Upper lobe of left lung (tissue), 6 donors: ENCODE results near the gene FABP6. TPM values are rescaled to one million over a fixed set of nuclear protein-coding genes. Genes with fewer than 3 reads are reported as not detected.

Experiments used
- ATAC-seq, 2 donors: fragments of 200-7000 bp; cut with Tn5 transposase; one replicate each; pipeline ENCODE4 v1.9.1; 2022; ENCODE audit warnings: mild to moderate bottlenecking in 2 of 2, moderate library complexity in 2 of 2; ENCODE audit not compliant: low FRiP score in 2 of 2
- DNase-seq, 2 donors: peaks; one replicate each; pipeline ENCODE4 v3.0.0-alpha.2; 2019 to 2020
- H3K27ac ChIP-seq, 4 donors: fragments of 200-600 bp; sonication (generic); one replicate each; pipeline ENCODE4 v1.5.1; 2016 to 2019
- H3K27me3 ChIP-seq, 4 donors: fragments of 200-600 bp; sonication (generic); one replicate each; pipeline ENCODE4 v1.5.1; 2017 to 2019
- H3K36me3 ChIP-seq, 4 donors: fragments of 200-600 bp; sonication (generic); one replicate each; pipeline ENCODE4 v1.5.1; 2016 to 2019
- H3K4me1 ChIP-seq, 4 donors: fragments of 200-600 bp; sonication (generic); one replicate each; pipeline ENCODE4 v1.5.1; 2018 to 2019
- H3K4me3 ChIP-seq, 4 donors: fragments of 200-600 bp; sonication (generic); one replicate each; pipeline ENCODE4 v1.5.1; 2017 to 2019; ENCODE audit warnings: mild to moderate bottlenecking in 2 of 4, moderate library complexity in 1 of 4
- H3K9me3 ChIP-seq, 4 donors: fragments of 200-600 bp; sonication (generic); one replicate each; pipeline ENCODE4 v1.5.1; 2018 to 2019
- EP300 ChIP-seq, 4 donors: sonication (generic); formaldehyde crosslinking; IDR thresholded peaks; one replicate each; pipeline ENCODE4 v1.5.1; 2017; ENCODE audit warnings: antibody characterized with exemption in 4 of 4, control low read depth in 2 of 4
- POLR2A ChIP-seq, 4 donors: fragments of 450-650 bp; IDR thresholded peaks; one replicate each; pipeline ENCODE4 v1.5.1; 2016 to 2017; ENCODE audit warnings: antibody characterized with exemption in 4 of 4, mild to moderate bottlenecking in 2 of 4
- POLR2AphosphoS5 ChIP-seq, 2 donors: sonication (generic); formaldehyde crosslinking; IDR thresholded peaks; one replicate each; pipeline ENCODE4 v1.5.1; 2017; ENCODE audit warnings: antibody characterized with exemption in 2 of 2
- WGBS, 2 donors: methylation state at CpG; one replicate each; pipeline ENCODE4 v1.1.5; 2017 to 2018; 5-methylcytosine and 5-hydroxymethylcytosine counted together
- total RNA-seq, 6 donors: library from RNA; depleted of rRNA in 4 of 6; stranded (reverse); fragments of >200 nt in 4 of 6; gene quantifications; one replicate each; pipeline versions ENCODE4 v1.1.0 to v1.2.1, GENCODE V29; 2016 to 2021
- TF ChIP-seq, protein P1 (sequence below), 6 experiments: fragments of 450-650 bp in 4 of 6; fragments of 200-600 bp in 2 of 6; sonication (generic) in 2 of 6; IDR thresholded peaks; one replicate each; pipeline ENCODE4 v1.5.1; 2016 to 2019; ENCODE audit warnings: antibody characterized with exemption in 6 of 6
- donor health status: DM: no; HTN: no; CAD: no; lungs with moderate emphysema.
- donor health status: DM: no; HTN: yes; CAD: no; lungs with severe emphysema.

FABP6 gene
- total RNA-seq, 6 donors from 2014 or later: 4.4 to 14.4 (median 9.1) TPM; not detected in 2

- Histone ChIP-seq H3K4me1 (peaks cover 0 to 4% (median 2%) of the 10 kb centered on the region in 4 donors), H3K27me3 (no peaks in the 10 kb centered on the region), H3K9me3 (no peaks in the 10 kb centered on the region), H3K4me3 (no peak overlapping the region), H3K27ac (no peak overlapping the region), H3K36me3 (peaks cover 0 to 44% (median 22%) of the 10 kb centered on the region in 4 donors)
- TF ChIP-seq POLR2AphosphoS5 (IDR thresholded peaks at IDR 0.05) (no peak), POLR2A (IDR thresholded peaks at IDR 0.05) (no peak)
- WGBS, 2 donors: 86 to 93% methylated on average over 13 to 17 of the region's 17 CpGs
- DNase-seq (peak in 1 of 2 donors; percentile 74), ATAC-seq (peak in 1 of 2 donors; percentile 23)
Measured at GRCh38 chr5:160253441-160253840, 24.1 kb downstream of the FABP6 start.

GRCh38 chr5:160254706-160255105, 25.4 kb downstream of the FABP6 start:
- no peak overlapping the region for H3K4me3 ChIP-seq
- no peaks in the 10 kb centered on the region for H3K27me3 ChIP-seq
- peaks cover 0 to 53% (median 27%) of the 10 kb centered on the region in 4 donors for H3K36me3 ChIP-seq
- no peak for TF ChIP-seq POLR2AphosphoS5 (IDR thresholded peaks at IDR 0.05)
- TF ChIP-seq EP300 (IDR thresholded peaks at IDR 0.05): no peak
- TF ChIP-seq, protein P1, sequence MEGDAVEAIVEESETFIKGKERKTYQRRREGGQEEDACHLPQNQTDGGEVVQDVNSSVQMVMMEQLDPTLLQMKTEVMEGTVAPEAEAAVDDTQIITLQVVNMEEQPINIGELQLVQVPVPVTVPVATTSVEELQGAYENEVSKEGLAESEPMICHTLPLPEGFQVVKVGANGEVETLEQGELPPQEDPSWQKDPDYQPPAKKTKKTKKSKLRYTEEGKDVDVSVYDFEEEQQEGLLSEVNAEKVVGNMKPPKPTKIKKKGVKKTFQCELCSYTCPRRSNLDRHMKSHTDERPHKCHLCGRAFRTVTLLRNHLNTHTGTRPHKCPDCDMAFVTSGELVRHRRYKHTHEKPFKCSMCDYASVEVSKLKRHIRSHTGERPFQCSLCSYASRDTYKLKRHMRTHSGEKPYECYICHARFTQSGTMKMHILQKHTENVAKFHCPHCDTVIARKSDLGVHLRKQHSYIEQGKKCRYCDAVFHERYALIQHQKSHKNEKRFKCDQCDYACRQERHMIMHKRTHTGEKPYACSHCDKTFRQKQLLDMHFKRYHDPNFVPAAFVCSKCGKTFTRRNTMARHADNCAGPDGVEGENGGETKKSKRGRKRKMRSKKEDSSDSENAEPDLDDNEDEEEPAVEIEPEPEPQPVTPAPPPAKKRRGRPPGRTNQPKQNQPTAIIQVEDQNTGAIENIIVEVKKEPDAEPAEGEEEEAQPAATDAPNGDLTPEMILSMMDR (IDR thresholded peaks at IDR 0.05): no peak
- no peak for TF ChIP-seq POLR2A (IDR thresholded peaks at IDR 0.05)
- no peak for DNase-seq
- ATAC-seq: no peak
- H3K27ac ChIP-seq: no peak overlapping the region
- 93 to 98% methylated on average over 6 of the region's 6 CpGs for WGBS, 2 donors
- H3K4me1 ChIP-seq: peaks cover 0 to 4% (median 2%) of the 10 kb centered on the region in 4 donors
- H3K9me3 ChIP-seq: no peaks in the 10 kb centered on the region

- TF ChIP-seq POLR2A (IDR thresholded peaks at IDR 0.05) (no peak), EP300 (IDR thresholded peaks at IDR 0.05) (no peak), POLR2AphosphoS5 (IDR thresholded peaks at IDR 0.05) (no peak)
- TF ChIP-seq, protein P1 (IDR thresholded peaks at IDR 0.05): no peak
- DNase-seq (no peak), ATAC-seq (no peak)
- Histone ChIP-seq H3K4me1 (peaks cover 0 to 24% (median 11%) of the 10 kb centered on the region in 4 donors), H3K27ac (no peak overlapping the region), H3K9me3 (no peaks in the 10 kb centered on the region), H3K36me3 (peaks cover 0 to 28% (median 11%) of the 10 kb centered on the region in 4 donors), H3K27me3 (no peaks in the 10 kb centered on the region), H3K4me3 (no peak overlapping the region)
- WGBS, 2 donors: 94% methylated on average over 7 of the region's 7 CpGs
Measured at GRCh38 chr5:160259341-160259740, 30.0 kb downstream of the FABP6 start.

DNA sequence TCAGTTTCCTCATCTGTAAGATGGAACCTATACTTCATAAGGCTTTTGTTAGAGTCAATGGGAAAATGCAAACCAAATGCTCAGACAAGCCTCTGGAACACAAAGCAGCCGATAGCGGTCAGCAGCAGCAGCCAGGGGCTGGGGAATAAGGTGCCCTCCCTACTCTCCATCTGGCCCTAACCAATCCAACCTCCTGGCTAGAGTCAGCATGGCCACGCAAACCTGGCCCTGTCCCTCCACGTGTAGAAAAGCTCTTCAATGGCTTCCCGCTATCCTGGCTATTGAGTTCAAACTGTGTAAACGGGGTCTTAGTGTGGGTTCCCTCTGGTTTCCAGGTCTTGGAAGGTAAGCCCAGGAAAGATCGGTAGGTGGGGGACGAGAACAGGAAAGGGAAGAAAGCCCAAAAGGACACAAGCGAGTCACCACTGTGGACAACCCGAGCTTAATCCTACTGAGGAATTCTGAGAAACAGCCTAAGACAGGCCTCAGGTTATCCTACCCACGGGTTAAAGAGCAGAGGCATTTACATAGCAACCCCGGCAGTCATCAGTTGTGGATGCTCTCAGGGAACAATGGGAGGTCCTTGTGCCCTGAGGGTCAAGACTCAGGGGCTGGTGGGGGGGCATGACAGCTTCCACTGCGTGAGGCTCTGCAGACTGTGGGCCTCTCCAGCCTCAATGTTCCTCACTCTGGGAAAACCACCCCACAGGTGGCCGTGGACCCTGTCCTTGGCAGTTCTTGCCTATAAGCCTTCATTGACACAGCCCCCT, 30.9 kb downstream of the FABP6 start:
- TF ChIP-seq POLR2AphosphoS5 (IDR thresholded peaks at IDR 0.05) (no peak), EP300 (IDR thresholded peaks at IDR 0.05) (no peak), POLR2A (IDR thresholded peaks at IDR 0.05) (no peak)
- TF ChIP-seq, protein P1 (IDR thresholded peaks at IDR 0.05): no peak
- DNase-seq (no peak), ATAC-seq (peak in 1 of 2 donors; percentile 20)
- H3K4me1 ChIP-seq: peaks cover 0 to 24% (median 11%) of the 10 kb centered on the region in 4 donors
- no peak overlapping the region for H3K4me3 ChIP-seq
- no peaks in the 10 kb centered on the region for H3K9me3 ChIP-seq
- H3K27me3 ChIP-seq: no peaks in the 10 kb centered on the region
- WGBS, 2 donors: 86 to 91% methylated on average over 14 of the region's 14 CpGs
- peaks cover 0 to 20% (median 10%) of the 10 kb centered on the region in 4 donors for H3K36me3 ChIP-seq
- peak overlapping the region; percentile 23 to 73 (median 60) for H3K27ac ChIP-seq

DNA sequence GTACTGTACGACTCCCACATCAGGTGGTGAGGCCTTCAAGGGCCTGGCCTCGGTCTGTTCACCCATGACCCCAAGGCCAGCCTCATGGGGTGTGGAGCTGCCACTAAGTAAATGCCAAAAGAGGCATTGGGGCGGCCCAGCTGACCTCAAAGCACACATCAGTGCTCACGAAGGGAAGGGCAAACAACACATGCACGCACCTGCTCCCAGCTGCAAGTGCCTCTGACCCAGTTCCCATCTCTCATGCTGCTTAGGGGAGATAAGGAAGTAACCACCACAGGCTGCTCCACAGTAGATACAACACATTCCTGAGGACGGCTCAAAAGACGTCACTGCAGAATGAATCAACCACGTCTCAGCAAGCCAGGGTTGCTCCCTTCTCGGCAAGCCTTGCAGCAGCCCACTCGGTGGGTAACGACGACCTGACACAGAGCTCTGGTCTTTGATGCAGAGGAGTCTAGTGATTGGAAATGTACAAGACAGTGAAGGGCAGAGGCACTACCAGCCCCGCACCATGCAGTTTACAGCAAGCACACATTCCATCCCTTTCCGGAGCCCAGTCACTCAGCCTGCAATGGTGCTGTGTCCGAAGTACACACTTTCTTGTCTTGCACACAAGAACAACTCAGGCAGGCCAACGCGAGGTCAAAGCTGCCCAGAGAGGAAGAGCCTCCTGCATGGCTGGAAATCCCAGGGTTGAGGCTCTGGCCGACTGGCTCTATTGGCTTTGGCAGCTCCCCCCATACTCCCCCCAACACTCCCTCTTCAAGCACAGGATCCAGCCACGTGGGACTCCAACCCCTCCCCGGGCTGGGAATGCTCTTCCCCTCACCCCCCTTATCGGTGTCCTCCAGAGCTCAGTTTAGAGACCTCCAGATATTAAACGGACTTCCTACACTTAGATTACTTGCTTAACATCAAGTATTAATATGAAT, 31.8 kb downstream of the FABP6 start:
- H3K27ac ChIP-seq: peak overlapping the region; percentile 23 to 73 (median 60)
- ATAC-seq (peak; percentile 80 to 95), DNase-seq (peak in 1 of 2 donors; percentile 81)
- no peak overlapping the region for H3K4me3 ChIP-seq
- H3K4me1 ChIP-seq: peaks cover 0 to 24% (median 11%) of the 10 kb centered on the region in 4 donors
- WGBS, 2 donors: 35 to 43% methylated on average over 14 to 22 of the region's 22 CpGs
- H3K36me3 ChIP-seq: peaks cover 0 to 13% (median 4%) of the 10 kb centered on the region in 4 donors
- H3K27me3 ChIP-seq: no peaks in the 10 kb centered on the region
- TF ChIP-seq EP300 (IDR thresholded peaks at IDR 0.05): peak in 2 of 4 donors; percentile 78 to 88
- TF ChIP-seq POLR2AphosphoS5 (IDR thresholded peaks at IDR 0.05): peak; percentile 28 to 32
- TF ChIP-seq, protein P1 (IDR thresholded peaks at IDR 0.05): no peak
- TF ChIP-seq POLR2A (IDR thresholded peaks at IDR 0.05): no peak
- no peaks in the 10 kb centered on the region for H3K9me3 ChIP-seq
